Measurements from ENCODE around the gene PLSCR3.

PLSCR3 gene

GRCh38 chr17:7407485-7408251 lies 13.3 kb upstream of the PLSCR3 start, which contains the start of gene NLGN2:
NLGN2 (plus strand) TSS chr17:7407845; CDS start chr17:7408256, 411 bp downstream.
- H3K27ac ChIP-seq: no peak within 1 kb of the TSS

GRCh38 chr17:7407082-7407481 lies 12.8 kb upstream of the PLSCR3 start:
- H3K27ac ChIP-seq: no peak overlapping the region
- no peak for DNase-seq (ENCODE audit: low read depth, low spot score)

More at GRCh38 chr17:7407485-7408251, 13.3 kb upstream of the PLSCR3 start, which contains the start of gene NLGN2:
- no peak for DNase-seq (ENCODE audit: low read depth, low spot score)

- no peak overlapping the region for H3K27ac ChIP-seq
- DNase-seq (ENCODE audit: low read depth, low spot score): no peak
These were observed 12.0 kb upstream of the PLSCR3 start for GRCh38 chr17:7406235-7406825.

GRCh38 chr17:7405350-7406234 lies 11.3 kb upstream of the PLSCR3 start:
- H3K27ac ChIP-seq: no peak overlapping the region
- DNase-seq (ENCODE audit: low read depth, low spot score): no peak

- DNase-seq (ENCODE audit: low read depth, low spot score): no peak
- H3K27ac ChIP-seq: peak overlapping the region; percentile 59
These were observed 10.5 kb upstream of the PLSCR3 start for GRCh38 chr17:7404737-7405349.

GRCh38 chr17:7403977-7404736 lies 9.8 kb upstream of the PLSCR3 start, which contains the start of gene TMEM256:
TMEM256 (minus strand) TSS chr17:7404097; CDS start chr17:7404084, 13 bp downstream.
- DNase-seq (ENCODE audit: low read depth, low spot score): peak; percentile 96
- peak within 1 kb of the TSS; percentile 59 for H3K27ac ChIP-seq

- H3K27ac ChIP-seq: peak overlapping the region; percentile 59
- DNase-seq (ENCODE audit: low read depth, low spot score): no peak
These were observed 9.3 kb upstream of the PLSCR3 start for GRCh38 chr17:7403727-7403976.

- DNase-seq (ENCODE audit: low read depth, low spot score): no peak
- H3K27ac ChIP-seq: peak overlapping the region; percentile 59
These were observed 8.9 kb upstream of the PLSCR3 start for GRCh38 chr17:7403043-7403726.

- DNase-seq (ENCODE audit: low read depth, low spot score): no peak
- no peak overlapping the region for H3K27ac ChIP-seq
These were observed 4.3 kb upstream of the PLSCR3 start for GRCh38 chr17:7398612-7399011.

GRCh38 chr17:7396147-7396546 lies 1.8 kb upstream of the PLSCR3 start:
- no peak overlapping the region for H3K27ac ChIP-seq
- no peak for DNase-seq (ENCODE audit: low read depth, low spot score)

- H3K27ac ChIP-seq: peak overlapping the region; percentile 87
- DNase-seq (ENCODE audit: low read depth, low spot score): no peak
These were observed 493 bp downstream of the PLSCR3 start for GRCh38 chr17:7393613-7394451.

GRCh38 chr17:7392696-7393612 lies 1.4 kb downstream of the PLSCR3 start:
- no peak for DNase-seq (ENCODE audit: low read depth, low spot score)
- H3K27ac ChIP-seq: peak overlapping the region; percentile 87

GRCh38 chr17:7391307-7391706 lies 3.0 kb downstream of the PLSCR3 start:
- no peak overlapping the region for H3K27ac ChIP-seq

GRCh38 chr17:7389924-7390910 lies 4.1 kb downstream of the PLSCR3 start:
- no peak overlapping the region for H3K27ac ChIP-seq
- no peak for DNase-seq (ENCODE audit: low read depth, low spot score)

More at GRCh38 chr17:7391307-7391706, 3.0 kb downstream of the PLSCR3 start:
- no peak for DNase-seq (ENCODE audit: low read depth, low spot score)

- DNase-seq (ENCODE audit: low read depth, low spot score): no peak
- H3K27ac ChIP-seq: no peak overlapping the region
These were observed 5.5 kb downstream of the PLSCR3 start for GRCh38 chr17:7388856-7389255.

GRCh38 chr17:7384489-7385081 lies 9.7 kb downstream of the PLSCR3 start:
- DNase-seq (ENCODE audit: low read depth, low spot score): no peak
- no peak overlapping the region for H3K27ac ChIP-seq

Measured in epithelial cell of prostate (primary cell).